ENCODE measurements around the gene MRPL2. TPM values are rescaled to one million over a fixed set of nuclear protein-coding genes. Genes with fewer than 3 reads are reported as not detected.
A peak's percentile ranks its signal among the peaks of the same experiment; 100 is the strongest.

Gene MRPL2
- polyA plus RNA-seq, 4 donors, result 53.4 to 127 (median 90.9) TPM

- DNase-seq (no peak), FAIRE-seq (no peak)
- H3K27me3 ChIP-seq (ENCODE audit: control insufficient read depth in 3 of 3, insufficient read depth in 3 of 3, low read length in 3 of 3), result no peaks in the 10 kb centered on the region
- H3K9me3 ChIP-seq (ENCODE audit: control insufficient read depth in 2 of 2, insufficient read depth in 1 of 2, low read depth in 1 of 2, low read length in 1 of 2), result no peaks in the 10 kb centered on the region
- H3K4me1 ChIP-seq (ENCODE audit: control insufficient read depth in 3 of 3, insufficient read depth in 2 of 3, low read depth in 1 of 3, low read length in 2 of 3), result peaks cover 0 to 20% (median 0%) of the 10 kb centered on the region in 3 donors
- H3K36me3 ChIP-seq (ENCODE audit: control insufficient read depth in 3 of 3, insufficient read depth in 2 of 3, low read depth in 1 of 3, low read length in 3 of 3), result peaks cover 4 to 87% (median 15%) of the 10 kb centered on the region in 3 donors
- WGBS, 3 donors, result 83 to 89% (median 87%) methylated on average over 9 of the region's 9 CpGs
- no peak overlapping the region for H3K27ac ChIP-seq (ENCODE audit: low read depth in 1 of 3, low read length in 2 of 3)
- H3K4me3 ChIP-seq (ENCODE audit: low read depth in 1 of 3, low read length in 3 of 3), result no peak overlapping the region
These were observed 20.5 kb downstream of the MRPL2 start for GRCh38 chr6:43038727-43039126.

DNA sequence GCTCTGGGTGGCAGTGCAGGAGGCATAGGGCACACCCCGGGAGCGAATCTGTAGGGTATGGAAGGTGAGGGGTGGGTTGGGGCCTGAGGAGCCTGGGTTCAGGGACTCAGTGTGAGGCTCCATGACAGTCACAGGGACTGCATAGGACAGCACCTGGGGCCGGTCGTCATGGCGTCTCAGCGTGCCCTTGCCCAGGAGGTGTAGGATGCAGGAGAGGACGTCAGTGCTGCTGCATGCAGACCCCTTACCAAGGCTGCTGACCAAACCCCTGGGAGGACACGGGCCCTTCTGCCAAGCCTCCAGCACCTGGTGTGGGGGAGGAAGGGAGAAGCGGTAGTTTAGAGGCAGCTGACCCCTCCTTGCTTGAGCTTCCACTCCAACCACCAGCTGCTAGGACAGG, 21.5 kb downstream of the MRPL2 start:
- Histone ChIP-seq H3K27me3 (ENCODE audit: control insufficient read depth in 3 of 3, insufficient read depth in 3 of 3, low read length in 3 of 3) (no peaks in the 10 kb centered on the region), H3K36me3 (ENCODE audit: control insufficient read depth in 3 of 3, insufficient read depth in 2 of 3, low read depth in 1 of 3, low read length in 3 of 3) (peaks cover 5 to 79% (median 15%) of the 10 kb centered on the region in 3 donors), H3K27ac (ENCODE audit: low read depth in 1 of 3, low read length in 2 of 3) (no peak overlapping the region), H3K4me3 (ENCODE audit: low read depth in 1 of 3, low read length in 3 of 3) (no peak overlapping the region), H3K9me3 (ENCODE audit: control insufficient read depth in 2 of 2, insufficient read depth in 1 of 2, low read depth in 1 of 2, low read length in 1 of 2) (no peaks in the 10 kb centered on the region), H3K4me1 (ENCODE audit: control insufficient read depth in 3 of 3, insufficient read depth in 2 of 3, low read depth in 1 of 3, low read length in 2 of 3) (peaks cover 0 to 22% (median 0%) of the 10 kb centered on the region in 3 donors)
- DNase-seq, result no peak
- no peak for FAIRE-seq
- 88 to 96% (median 90%) methylated on average over 9 of the region's 9 CpGs for WGBS, 3 donors

GRCh38 chr6:43037197-43037596, 22.0 kb downstream of the MRPL2 start:
- Histone ChIP-seq H3K9me3 (ENCODE audit: control insufficient read depth in 2 of 2, insufficient read depth in 1 of 2, low read depth in 1 of 2, low read length in 1 of 2) (no peaks in the 10 kb centered on the region), H3K27me3 (ENCODE audit: control insufficient read depth in 3 of 3, insufficient read depth in 3 of 3, low read length in 3 of 3) (no peaks in the 10 kb centered on the region), H3K4me1 (ENCODE audit: control insufficient read depth in 3 of 3, insufficient read depth in 2 of 3, low read depth in 1 of 3, low read length in 2 of 3) (peaks cover 0 to 22% (median 0%) of the 10 kb centered on the region in 3 donors), H3K27ac (ENCODE audit: low read depth in 1 of 3, low read length in 2 of 3) (no peak overlapping the region), H3K36me3 (ENCODE audit: control insufficient read depth in 3 of 3, insufficient read depth in 2 of 3, low read depth in 1 of 3, low read length in 3 of 3) (peaks cover 7 to 79% (median 15%) of the 10 kb centered on the region in 3 donors), H3K4me3 (ENCODE audit: low read depth in 1 of 3, low read length in 3 of 3) (no peak overlapping the region)
- 87 to 93% (median 92%) methylated on average over 5 of the region's 5 CpGs for WGBS, 3 donors
- DNase-seq (no peak), FAIRE-seq (no peak)

- WGBS, 3 donors, result 92 to 97% (median 94%) methylated on average over 9 of the region's 9 CpGs
- peaks cover 0 to 22% (median 0%) of the 10 kb centered on the region in 3 donors for H3K4me1 ChIP-seq (ENCODE audit: control insufficient read depth in 3 of 3, insufficient read depth in 2 of 3, low read depth in 1 of 3, low read length in 2 of 3)
- H3K27me3 ChIP-seq (ENCODE audit: control insufficient read depth in 3 of 3, insufficient read depth in 3 of 3, low read length in 3 of 3), result no peaks in the 10 kb centered on the region
- peaks cover 7 to 80% (median 15%) of the 10 kb centered on the region in 3 donors for H3K36me3 ChIP-seq (ENCODE audit: control insufficient read depth in 3 of 3, insufficient read depth in 2 of 3, low read depth in 1 of 3, low read length in 3 of 3)
- H3K27ac ChIP-seq (ENCODE audit: low read depth in 1 of 3, low read length in 2 of 3), result no peak overlapping the region
- no peak overlapping the region for H3K4me3 ChIP-seq (ENCODE audit: low read depth in 1 of 3, low read length in 3 of 3)
- H3K9me3 ChIP-seq (ENCODE audit: control insufficient read depth in 2 of 2, insufficient read depth in 1 of 2, low read depth in 1 of 2, low read length in 1 of 2), result no peaks in the 10 kb centered on the region
- FAIRE-seq (no peak), DNase-seq (no peak)
These were observed 22.5 kb downstream of the MRPL2 start for GRCh38 chr6:43036712-43037111.

- WGBS, 3 donors, result 64 to 71% (median 70%) methylated on average over 4 of the region's 4 CpGs
- DNase-seq, result peak in 1 of 2 donors; percentile 77
- Histone ChIP-seq H3K4me1 (ENCODE audit: control insufficient read depth in 3 of 3, insufficient read depth in 2 of 3, low read depth in 1 of 3, low read length in 2 of 3) (peaks cover 0 to 22% (median 0%) of the 10 kb centered on the region in 3 donors), H3K36me3 (ENCODE audit: control insufficient read depth in 3 of 3, insufficient read depth in 2 of 3, low read depth in 1 of 3, low read length in 3 of 3) (peaks cover 7 to 75% (median 15%) of the 10 kb centered on the region in 3 donors), H3K27me3 (ENCODE audit: control insufficient read depth in 3 of 3, insufficient read depth in 3 of 3, low read length in 3 of 3) (no peaks in the 10 kb centered on the region), H3K27ac (ENCODE audit: low read depth in 1 of 3, low read length in 2 of 3) (peak overlapping the region in 1 of 3 donors; percentile 81), H3K4me3 (ENCODE audit: low read depth in 1 of 3, low read length in 3 of 3) (no peak overlapping the region), H3K9me3 (ENCODE audit: control insufficient read depth in 2 of 2, insufficient read depth in 1 of 2, low read depth in 1 of 2, low read length in 1 of 2) (no peaks in the 10 kb centered on the region)
- FAIRE-seq, result no peak
These were observed 23.6 kb downstream of the MRPL2 start for GRCh38 chr6:43035495-43036194.

DNA sequence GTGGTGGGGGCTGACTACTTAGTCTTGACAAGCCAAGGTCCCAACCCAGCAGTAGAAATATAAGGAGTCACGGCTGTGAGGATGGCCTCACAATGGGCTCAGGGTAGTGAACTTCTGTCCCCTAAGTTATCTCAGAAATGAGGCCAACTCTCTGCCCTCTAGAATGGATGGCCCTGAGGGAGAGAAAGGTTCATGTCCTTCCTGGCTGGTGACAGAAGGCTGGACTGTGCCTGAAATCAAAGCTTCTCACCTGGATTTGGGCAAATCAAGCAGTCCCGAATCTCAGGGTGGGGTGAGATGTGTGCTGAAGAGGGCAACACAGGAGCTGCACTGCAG, 25.1 kb downstream of the MRPL2 start:
- H3K4me1 ChIP-seq (ENCODE audit: control insufficient read depth in 3 of 3, insufficient read depth in 2 of 3, low read depth in 1 of 3, low read length in 2 of 3), result peaks cover 0 to 22% (median 0%) of the 10 kb centered on the region in 3 donors
- no peak overlapping the region for H3K4me3 ChIP-seq (ENCODE audit: low read depth in 1 of 3, low read length in 3 of 3)
- WGBS, 3 donors, result 86 to 98% (median 89%) methylated on average over 2 of the region's 2 CpGs
- H3K27me3 ChIP-seq (ENCODE audit: control insufficient read depth in 3 of 3, insufficient read depth in 3 of 3, low read length in 3 of 3), result no peaks in the 10 kb centered on the region
- H3K27ac ChIP-seq (ENCODE audit: low read depth in 1 of 3, low read length in 2 of 3), result peak overlapping the region in 1 of 3 donors; percentile 57
- FAIRE-seq (no peak), DNase-seq (peak in 1 of 2 donors; percentile 54)
- H3K36me3 ChIP-seq (ENCODE audit: control insufficient read depth in 3 of 3, insufficient read depth in 2 of 3, low read depth in 1 of 3, low read length in 3 of 3), result peaks cover 7 to 73% (median 18%) of the 10 kb centered on the region in 3 donors
- H3K9me3 ChIP-seq (ENCODE audit: control insufficient read depth in 2 of 2, insufficient read depth in 1 of 2, low read depth in 1 of 2, low read length in 1 of 2), result no peaks in the 10 kb centered on the region

GRCh38 chr6:43033496-43034189, 25.6 kb downstream of the MRPL2 start:
- H3K4me1 ChIP-seq (ENCODE audit: control insufficient read depth in 3 of 3, insufficient read depth in 2 of 3, low read depth in 1 of 3, low read length in 2 of 3), result peaks cover 0 to 22% (median 0%) of the 10 kb centered on the region in 3 donors
- 86 to 93% (median 90%) methylated on average over 2 of the region's 2 CpGs for WGBS, 3 donors
- H3K9me3 ChIP-seq (ENCODE audit: control insufficient read depth in 2 of 2, insufficient read depth in 1 of 2, low read depth in 1 of 2, low read length in 1 of 2), result no peaks in the 10 kb centered on the region
- peaks cover 7 to 73% (median 20%) of the 10 kb centered on the region in 3 donors for H3K36me3 ChIP-seq (ENCODE audit: control insufficient read depth in 3 of 3, insufficient read depth in 2 of 3, low read depth in 1 of 3, low read length in 3 of 3)
- H3K27ac ChIP-seq (ENCODE audit: low read depth in 1 of 3, low read length in 2 of 3), result peak overlapping the region in 1 of 3 donors; percentile 57
- DNase-seq (no peak), FAIRE-seq (no peak)
- no peaks in the 10 kb centered on the region for H3K27me3 ChIP-seq (ENCODE audit: control insufficient read depth in 3 of 3, insufficient read depth in 3 of 3, low read length in 3 of 3)
- no peak overlapping the region for H3K4me3 ChIP-seq (ENCODE audit: low read depth in 1 of 3, low read length in 3 of 3)

- Histone ChIP-seq H3K27ac (ENCODE audit: low read depth in 1 of 3, low read length in 2 of 3) (no peak overlapping the region), H3K4me3 (ENCODE audit: low read depth in 1 of 3, low read length in 3 of 3) (no peak overlapping the region), H3K9me3 (ENCODE audit: control insufficient read depth in 2 of 2, insufficient read depth in 1 of 2, low read depth in 1 of 2, low read length in 1 of 2) (no peaks in the 10 kb centered on the region), H3K27me3 (ENCODE audit: control insufficient read depth in 3 of 3, insufficient read depth in 3 of 3, low read length in 3 of 3) (no peaks in the 10 kb centered on the region), H3K36me3 (ENCODE audit: control insufficient read depth in 3 of 3, insufficient read depth in 2 of 3, low read depth in 1 of 3, low read length in 3 of 3) (peaks cover 13 to 71% (median 22%) of the 10 kb centered on the region in 3 donors), H3K4me1 (ENCODE audit: control insufficient read depth in 3 of 3, insufficient read depth in 2 of 3, low read depth in 1 of 3, low read length in 2 of 3) (peaks cover 0 to 22% (median 0%) of the 10 kb centered on the region in 3 donors)
- FAIRE-seq (no peak), DNase-seq (no peak)
- 79 to 93% (median 87%) methylated on average over 4 of the region's 4 CpGs for WGBS, 3 donors
These were observed 26.9 kb downstream of the MRPL2 start for GRCh38 chr6:43032326-43032725.

Measured in small intestine (tissue), 7 donors.